Glutamatergic neuron (in vitro differentiated cells): ENCODE data around the gene ZDHHC8. TPM values are rescaled to one million over a fixed set of nuclear protein-coding genes. Genes with fewer than 3 reads are reported as not detected.
A peak's percentile ranks its signal among the peaks of the same experiment; 100 is the strongest.

Experiments
- DNase-seq: peaks from one replicate; pipeline ENCODE4 v3.0.0; 2022
- H3K27ac Mint-ChIP-seq: one replicate; pipeline ENCODE4 v1.8.0; 2020; ENCODE audit warnings: mild to moderate bottlenecking, mixed read lengths, inconsistent platforms; ENCODE audit not compliant: unreplicated experiment
- H3K27me3 Mint-ChIP-seq: one replicate; pipeline ENCODE4 v1.8.0; 2020; ENCODE audit warnings: mild to moderate bottlenecking, moderate library complexity, mixed read lengths, inconsistent platforms; ENCODE audit not compliant: unreplicated experiment
- H3K36me3 Mint-ChIP-seq: one replicate; pipeline ENCODE4 v1.8.0; 2020; ENCODE audit warnings: mild to moderate bottlenecking, mixed read lengths, inconsistent platforms; ENCODE audit not compliant: unreplicated experiment
- H3K4me1 Mint-ChIP-seq: one replicate; pipeline ENCODE4 v1.8.0; 2020; ENCODE audit warnings: mild to moderate bottlenecking, low read depth, mixed read lengths, inconsistent platforms; ENCODE audit not compliant: unreplicated experiment
- H3K4me3 Mint-ChIP-seq: one replicate; pipeline ENCODE4 v1.8.0; 2020; ENCODE audit warnings: mild to moderate bottlenecking, mixed read lengths, inconsistent platforms; ENCODE audit not compliant: unreplicated experiment
- H3K9me3 Mint-ChIP-seq: one replicate; pipeline ENCODE4 v1.8.0; 2020; ENCODE audit warnings: mild to moderate bottlenecking, moderate library complexity, mixed read lengths, inconsistent platforms; ENCODE audit not compliant: unreplicated experiment
- total RNA-seq: library from RNA; stranded (reverse); fragmentation: NEBNext Ultra II Directional; extraction: Animal tissue kit (Norgen Biotek cat#: 25700); gene quantifications from one replicate; pipeline ENCODE4 v1.2.1, GENCODE V29; 2021; ENCODE audit not compliant: unreplicated experiment
- TF ChIP-seq, protein P1 (sequence below): fragments of 200-600 bp; sonication (generic); IDR thresholded peaks from one replicate; pipeline ENCODE4 v1.5.0; 2021; ENCODE audit not compliant: partially characterized antibody, unreplicated experiment

ZDHHC8 gene
- total RNA-seq, 1 donor from 2014 or later = 119 TPM

DNA sequence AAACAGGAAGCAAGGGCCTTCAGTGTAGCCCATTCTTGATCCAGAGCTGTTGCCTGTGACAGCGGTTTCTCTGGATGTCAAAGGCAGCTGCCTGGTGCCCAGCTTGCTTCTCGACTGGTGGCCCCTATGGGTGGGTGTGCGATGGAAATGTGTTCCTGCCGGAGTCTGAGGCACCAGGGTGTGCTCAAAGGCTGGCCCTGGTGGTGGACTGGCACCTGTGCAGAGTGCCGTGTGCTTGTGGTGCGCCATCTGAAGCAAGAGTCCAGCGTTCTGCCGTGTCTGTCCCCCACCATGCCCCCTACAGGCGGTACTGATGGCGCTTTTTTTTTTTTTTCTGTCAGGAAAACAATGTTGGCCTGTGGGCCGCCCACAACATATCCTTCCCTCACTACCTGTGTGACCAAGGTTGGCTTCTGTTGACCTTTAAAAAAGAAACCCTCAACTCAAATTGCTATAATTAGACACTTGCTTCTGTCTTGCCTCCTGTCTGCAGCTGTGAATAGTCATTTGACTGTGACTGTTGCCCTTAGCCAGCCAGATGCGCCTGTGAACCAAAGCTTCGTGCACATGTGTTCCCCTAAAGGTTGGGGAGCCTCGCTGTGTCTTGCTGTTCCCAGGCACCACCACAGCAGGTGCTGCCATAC lies 20.4 kb upstream of the ZDHHC8 start:
- TF ChIP-seq, protein P1, sequence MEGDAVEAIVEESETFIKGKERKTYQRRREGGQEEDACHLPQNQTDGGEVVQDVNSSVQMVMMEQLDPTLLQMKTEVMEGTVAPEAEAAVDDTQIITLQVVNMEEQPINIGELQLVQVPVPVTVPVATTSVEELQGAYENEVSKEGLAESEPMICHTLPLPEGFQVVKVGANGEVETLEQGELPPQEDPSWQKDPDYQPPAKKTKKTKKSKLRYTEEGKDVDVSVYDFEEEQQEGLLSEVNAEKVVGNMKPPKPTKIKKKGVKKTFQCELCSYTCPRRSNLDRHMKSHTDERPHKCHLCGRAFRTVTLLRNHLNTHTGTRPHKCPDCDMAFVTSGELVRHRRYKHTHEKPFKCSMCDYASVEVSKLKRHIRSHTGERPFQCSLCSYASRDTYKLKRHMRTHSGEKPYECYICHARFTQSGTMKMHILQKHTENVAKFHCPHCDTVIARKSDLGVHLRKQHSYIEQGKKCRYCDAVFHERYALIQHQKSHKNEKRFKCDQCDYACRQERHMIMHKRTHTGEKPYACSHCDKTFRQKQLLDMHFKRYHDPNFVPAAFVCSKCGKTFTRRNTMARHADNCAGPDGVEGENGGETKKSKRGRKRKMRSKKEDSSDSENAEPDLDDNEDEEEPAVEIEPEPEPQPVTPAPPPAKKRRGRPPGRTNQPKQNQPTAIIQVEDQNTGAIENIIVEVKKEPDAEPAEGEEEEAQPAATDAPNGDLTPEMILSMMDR = peak; percentile 71
- peak; percentile 42 for DNase-seq
- H3K27ac Mint-ChIP-seq = peak overlapping the region; percentile 80
- H3K4me3 Mint-ChIP-seq = no peak overlapping the region
- peaks cover 9% of the 10 kb centered on the region for H3K4me1 Mint-ChIP-seq
- H3K9me3 Mint-ChIP-seq = peaks cover 3% of the 10 kb centered on the region
- H3K27me3 Mint-ChIP-seq = peaks cover 21% of the 10 kb centered on the region
- H3K36me3 Mint-ChIP-seq = no peaks in the 10 kb centered on the region

DNA sequence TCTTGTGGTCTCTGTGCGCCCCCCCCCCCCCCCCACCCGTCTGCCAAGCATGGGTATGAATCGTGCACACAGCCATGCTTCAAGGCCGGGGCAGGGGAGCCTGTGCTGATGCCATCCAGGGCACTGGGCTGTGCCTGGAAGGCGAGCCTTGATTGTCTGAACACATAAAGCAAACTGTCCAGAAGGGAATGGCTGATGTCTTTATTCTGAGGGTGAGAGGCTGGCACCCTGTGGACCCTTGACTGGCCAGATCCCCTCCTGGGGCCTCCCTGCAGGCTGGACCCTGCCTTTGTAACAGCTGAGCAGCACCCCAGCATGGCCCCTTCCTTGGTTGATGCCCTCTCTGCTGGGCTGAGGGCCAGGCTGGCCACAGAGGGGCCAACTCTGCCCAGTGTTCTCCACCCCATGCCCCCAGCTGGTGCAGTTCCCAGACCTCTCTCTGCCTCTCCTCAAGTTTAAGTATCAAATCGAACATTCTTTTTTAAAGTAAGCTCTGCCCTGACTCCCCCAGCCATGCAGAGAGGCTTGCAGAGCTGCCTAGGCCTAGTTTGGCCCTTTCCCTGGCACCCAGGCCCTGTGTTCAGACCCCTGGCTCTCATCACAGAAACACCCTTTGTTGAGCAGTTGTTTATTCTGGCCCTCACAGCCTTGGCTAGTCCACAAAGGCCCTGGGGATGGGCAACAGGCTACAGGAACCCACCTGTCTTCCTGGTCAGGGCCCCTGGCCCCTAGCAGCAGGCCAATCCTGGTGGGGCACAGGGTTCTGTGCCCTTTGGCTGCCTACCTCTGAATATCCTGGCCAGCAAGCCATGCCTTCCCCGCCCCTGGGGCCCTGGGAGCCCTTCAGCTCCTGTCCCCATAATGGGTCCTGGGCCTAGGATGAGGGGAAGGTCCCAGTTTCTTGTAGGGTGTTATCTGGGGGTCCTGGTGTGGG lies 19.6 kb upstream of the ZDHHC8 start:
- Mint-ChIP-seq H3K27me3 (peaks cover 21% of the 10 kb centered on the region), H3K27ac (no peak overlapping the region), H3K4me1 (peaks cover 5% of the 10 kb centered on the region), H3K9me3 (peaks cover 3% of the 10 kb centered on the region), H3K36me3 (no peaks in the 10 kb centered on the region), H3K4me3 (no peak overlapping the region)
- TF ChIP-seq, protein P1 = no peak
- DNase-seq = peak; percentile 17

DNA sequence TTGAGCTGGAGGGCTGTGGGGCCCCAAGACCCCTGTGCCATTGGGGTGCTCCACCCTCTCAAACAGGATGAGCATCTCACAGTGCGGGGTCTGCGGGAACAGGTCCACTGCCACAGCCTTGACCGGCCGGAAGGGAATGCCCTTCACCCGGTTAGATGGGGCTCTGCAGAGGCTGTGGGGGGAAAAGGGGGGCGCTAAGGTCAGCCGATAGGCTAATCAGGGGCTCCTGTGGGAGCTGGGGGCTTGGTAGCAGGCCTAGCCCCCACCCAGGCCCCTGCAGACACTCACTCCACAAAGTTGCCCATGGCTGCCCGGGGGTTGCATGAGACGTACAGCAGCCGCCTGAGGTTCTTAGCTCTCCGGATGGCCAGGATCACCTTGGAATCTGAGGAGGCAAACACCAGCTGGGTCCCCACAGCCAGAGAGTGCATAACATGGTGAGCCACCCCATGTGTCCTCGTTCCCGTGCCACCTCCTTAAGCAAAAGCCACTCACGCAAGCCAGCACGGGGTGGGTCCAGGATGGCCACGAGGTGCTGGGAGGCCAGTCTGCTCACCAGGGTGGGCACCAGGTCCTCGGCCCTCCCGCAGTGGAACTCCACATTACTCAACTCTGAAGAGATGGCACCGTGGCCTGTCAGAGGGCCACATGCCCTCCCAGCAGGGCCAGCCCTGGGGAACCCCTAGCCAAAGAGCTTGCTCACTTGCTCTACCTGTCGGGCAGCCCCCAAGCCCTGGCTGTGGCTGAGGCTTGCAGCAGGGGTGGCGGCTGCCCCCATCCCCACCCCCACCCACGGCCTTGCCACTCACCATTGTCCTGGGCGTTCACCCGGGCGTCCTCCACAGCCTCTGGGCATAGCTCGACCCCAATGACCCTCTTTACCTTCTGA lies 18.7 kb upstream of the ZDHHC8 start:
- peaks cover 19% of the 10 kb centered on the region for H3K27me3 Mint-ChIP-seq
- H3K4me3 Mint-ChIP-seq = no peak overlapping the region
- TF ChIP-seq, protein P1 = no peak
- no peaks in the 10 kb centered on the region for H3K36me3 Mint-ChIP-seq
- peak; percentile 13 for DNase-seq
- no peak overlapping the region for H3K27ac Mint-ChIP-seq
- no peaks in the 10 kb centered on the region for H3K9me3 Mint-ChIP-seq
- no peaks in the 10 kb centered on the region for H3K4me1 Mint-ChIP-seq

DNA sequence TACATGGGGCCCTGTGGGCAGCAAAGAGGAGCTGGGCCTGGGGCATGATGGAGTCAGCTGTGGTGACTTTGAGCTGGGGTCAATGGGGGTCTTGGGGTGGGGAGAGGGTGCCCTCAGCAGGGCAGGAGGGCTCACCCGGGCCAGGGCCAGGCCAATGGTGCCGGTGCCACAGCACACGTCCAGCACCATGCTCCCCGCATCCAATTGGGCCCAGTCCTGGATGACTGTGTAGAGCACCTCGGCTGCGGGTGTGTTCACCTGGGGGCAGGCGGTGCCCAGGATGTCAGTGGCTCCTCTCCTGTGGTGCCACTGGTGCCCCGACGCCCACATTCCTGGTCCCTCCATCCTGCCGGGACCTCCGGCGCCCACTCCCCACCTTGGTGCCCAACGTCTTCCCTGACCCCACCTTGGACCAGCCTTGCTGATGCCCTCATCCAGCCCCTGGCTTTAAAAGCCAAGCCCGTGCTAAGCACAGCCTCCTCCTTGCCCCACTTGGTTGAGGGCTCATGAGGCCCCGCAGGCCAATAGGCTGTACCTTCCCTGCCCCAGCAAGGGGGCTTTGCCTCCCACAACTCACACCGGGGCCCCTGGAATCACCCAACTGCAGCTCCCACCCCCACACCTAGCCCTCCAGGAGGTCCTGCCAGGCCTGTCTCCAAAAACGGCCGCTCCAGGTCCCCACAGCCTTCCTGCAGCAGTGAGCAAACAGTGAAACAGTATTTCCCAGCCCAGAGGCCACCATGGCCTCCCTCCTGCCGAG lies 17.9 kb upstream of the ZDHHC8 start:
- DNase-seq = peak; percentile 14
- no peak overlapping the region for H3K4me3 Mint-ChIP-seq
- peaks cover 21% of the 10 kb centered on the region for H3K27me3 Mint-ChIP-seq
- TF ChIP-seq, protein P1 = no peak
- peaks cover 3% of the 10 kb centered on the region for H3K9me3 Mint-ChIP-seq
- H3K27ac Mint-ChIP-seq = no peak overlapping the region
- peaks cover 2% of the 10 kb centered on the region for H3K4me1 Mint-ChIP-seq
- no peaks in the 10 kb centered on the region for H3K36me3 Mint-ChIP-seq
